Measurements from ENCODE around the gene AQP4.

AQP4 gene

GRCh38 chr18:26813043-26813442, 52.5 kb downstream of the AQP4 start:
- H3K4me1 Mint-ChIP-seq: no peaks in the 10 kb centered on the region
- peaks cover 13% of the 10 kb centered on the region for H3K9me3 Mint-ChIP-seq
- peaks cover 2% of the 10 kb centered on the region for H3K36me3 Mint-ChIP-seq (ENCODE audit: low read depth)
- no peak overlapping the region for H3K27ac Mint-ChIP-seq
- peak; percentile 50 for TF ChIP-seq CTCF (IDR thresholded peaks at IDR 0.05)
- peak; percentile 36 for DNase-seq
- peaks cover 3% of the 10 kb centered on the region for H3K27me3 Mint-ChIP-seq (ENCODE audit: low read depth, poor library complexity)
- no peak overlapping the region for H3K4me3 Mint-ChIP-seq

- no peak for DNase-seq
- peaks cover 3% of the 10 kb centered on the region for H3K27me3 Mint-ChIP-seq (ENCODE audit: low read depth, poor library complexity)
- no peak overlapping the region for H3K4me3 Mint-ChIP-seq
- H3K27ac Mint-ChIP-seq: no peak overlapping the region
- no peaks in the 10 kb centered on the region for H3K36me3 Mint-ChIP-seq (ENCODE audit: low read depth)
- TF ChIP-seq CTCF (IDR thresholded peaks at IDR 0.05): no peak
- no peaks in the 10 kb centered on the region for H3K4me1 Mint-ChIP-seq
- H3K9me3 Mint-ChIP-seq: peaks cover 7% of the 10 kb centered on the region
These were observed 53.0 kb downstream of the AQP4 start for GRCh38 chr18:26812462-26812861.

- Mint-ChIP-seq H3K4me1 (peaks cover 6% of the 10 kb centered on the region), H3K27me3 (ENCODE audit: low read depth, poor library complexity) (peaks cover 3% of the 10 kb centered on the region), H3K36me3 (ENCODE audit: low read depth) (no peaks in the 10 kb centered on the region), H3K4me3 (no peak overlapping the region), H3K27ac (no peak overlapping the region), H3K9me3 (no peaks in the 10 kb centered on the region)
- no peak for DNase-seq
- no peak for TF ChIP-seq CTCF (IDR thresholded peaks at IDR 0.05)
These were observed 56.2 kb downstream of the AQP4 start for GRCh38 chr18:26809346-26809745.

- no peak overlapping the region for H3K27ac Mint-ChIP-seq
- no peak overlapping the region for H3K4me3 Mint-ChIP-seq
- peaks cover 7% of the 10 kb centered on the region for H3K27me3 Mint-ChIP-seq (ENCODE audit: low read depth, poor library complexity)
- peaks cover 3% of the 10 kb centered on the region for H3K9me3 Mint-ChIP-seq
- no peak for TF ChIP-seq CTCF (IDR thresholded peaks at IDR 0.05)
- H3K4me1 Mint-ChIP-seq: peaks cover 12% of the 10 kb centered on the region
- no peaks in the 10 kb centered on the region for H3K36me3 Mint-ChIP-seq (ENCODE audit: low read depth)
- DNase-seq: no peak
These were observed 59.3 kb downstream of the AQP4 start for GRCh38 chr18:26806224-26806623.

GRCh38 chr18:26804519-26804918, 61.0 kb downstream of the AQP4 start:
- H3K27ac Mint-ChIP-seq: no peak overlapping the region
- peaks cover 4% of the 10 kb centered on the region for H3K27me3 Mint-ChIP-seq (ENCODE audit: low read depth, poor library complexity)
- peaks cover 12% of the 10 kb centered on the region for H3K4me1 Mint-ChIP-seq
- peaks cover 7% of the 10 kb centered on the region for H3K36me3 Mint-ChIP-seq (ENCODE audit: low read depth)
- no peak overlapping the region for H3K4me3 Mint-ChIP-seq
- TF ChIP-seq CTCF (IDR thresholded peaks at IDR 0.05): no peak
- peak; percentile 20 for DNase-seq
- H3K9me3 Mint-ChIP-seq: peaks cover 20% of the 10 kb centered on the region

GRCh38 chr18:26803643-26804042, 61.9 kb downstream of the AQP4 start:
- TF ChIP-seq CTCF (IDR thresholded peaks at IDR 0.05): no peak
- no peak for DNase-seq
- Mint-ChIP-seq H3K36me3 (ENCODE audit: low read depth) (peaks cover 14% of the 10 kb centered on the region), H3K4me1 (peaks cover 12% of the 10 kb centered on the region), H3K9me3 (peaks cover 29% of the 10 kb centered on the region), H3K4me3 (no peak overlapping the region), H3K27me3 (ENCODE audit: low read depth, poor library complexity) (peaks cover 4% of the 10 kb centered on the region), H3K27ac (no peak overlapping the region)

All from nephron progenitor cell (in vitro differentiated cells).